OCI-LY7 (cell line): ENCODE measurements around the gene GPR146. TPM values are rescaled to one million over a fixed set of nuclear protein-coding genes. Genes with fewer than 3 reads are reported as not detected.

Source experiments
- BruUV-seq: library from RNA; stranded (reverse); fragments of 400-500 nt; replicated peaks from 2 replicates; lab custom pipeline; 2021; lab: Mats Ljungman, UMichigan
- CTCF ChIA-PET: fragments of 300-600 bp; sonication (Branson Sonifier 250); formaldehyde crosslinking; loops from one replicate; lab custom pipeline; 2022; ENCODE audit warnings: antibody characterized with exemption; ENCODE audit not compliant: unreplicated experiment; lab: Charles Lee
- POLR2A ChIA-PET: fragments of 300-600 bp; sonication (Branson Sonifier 250); formaldehyde crosslinking; loops from one replicate; lab custom pipeline; 2022; ENCODE audit warnings: antibody characterized with exemption; lab: Charles Lee
- DNase-seq: peaks from one replicate; pipeline ENCODE4 v3.0.0-alpha.2; 2015; ENCODE audit warnings: low spot score
- H2AFZ ChIP-seq: fragments of 200-600 bp; sonication (generic), shearing (Covaris generic); 2 replicates; pipeline ENCODE4 v1.6.1; 2014; ENCODE audit warnings: mild to moderate bottlenecking, antibody characterized with exemption, low read length, moderate library complexity
- H3K27ac ChIP-seq: fragments of 200-600 bp; sonication (generic); 2 replicates; pipeline ENCODE4 v1.5.1; 2014; ENCODE audit warnings: mixed run types, low read depth, mild to moderate bottlenecking, moderate library complexity, low read length, inconsistent platforms; ENCODE audit not compliant: poor library complexity, severe bottlenecking
- H3K36me3 ChIP-seq: fragments of 200-600 bp; sonication (generic); 2 replicates; pipeline ENCODE4 v1.6.1; 2014; ENCODE audit warnings: mild to moderate bottlenecking, antibody characterized with exemption, low read length, moderate library complexity, mixed read lengths; ENCODE audit not compliant: insufficient read depth
- H3K4me1 ChIP-seq: fragments of 200-600 bp; sonication (generic); 2 replicates; pipeline ENCODE4 v1.5.1; 2014; ENCODE audit warnings: mild to moderate bottlenecking, low read length; ENCODE audit not compliant: insufficient read depth, poor library complexity, severe bottlenecking
- H3K4me2 ChIP-seq: fragments of 200-600 bp; sonication (generic); 2 replicates; pipeline ENCODE4 v1.6.1; 2014; ENCODE audit warnings: mild to moderate bottlenecking, low read length
- H3K4me3 ChIP-seq: fragments of 200-600 bp; sonication (generic); 2 replicates; pipeline ENCODE4 v1.5.1; 2014; ENCODE audit warnings: mild to moderate bottlenecking, low read depth, low read length; ENCODE audit not compliant: poor library complexity, severe bottlenecking
- H3K79me2 ChIP-seq: fragments of 200-600 bp; sonication (generic); 2 replicates; pipeline ENCODE4 v1.6.1; 2016; ENCODE audit warnings: low read depth, mild to moderate bottlenecking, low read length, moderate library complexity, mixed read lengths; ENCODE audit not compliant: insufficient read depth
- H3K9me2 ChIP-seq: fragments of 200-600 bp; sonication (generic); 2 replicates; pipeline ENCODE4 v1.6.1; 2016; ENCODE audit warnings: mild to moderate bottlenecking, low read length, mixed read lengths; ENCODE audit not compliant: insufficient read depth
- H3K9me3 ChIP-seq: fragments of 200-600 bp; sonication (generic); 2 replicates; pipeline ENCODE4 v1.6.1; 2014; ENCODE audit warnings: mild to moderate bottlenecking, mixed run types, low read length, mixed read lengths
- H4K20me1 ChIP-seq: fragments of 200-600 bp; sonication (generic); 2 replicates; pipeline ENCODE4 v1.6.1; 2014; ENCODE audit warnings: mild to moderate bottlenecking, antibody characterized with exemption, low read length, moderate library complexity, mixed read lengths; ENCODE audit not compliant: insufficient read depth
- CTCF ChIP-seq: fragments of 200-600 bp; sonication (generic); conservative IDR thresholded peaks from 2 replicates; pipeline ENCODE4 v1.5.1; 2014; ENCODE audit warnings: mild to moderate bottlenecking, antibody characterized with exemption, low read length, moderate library complexity, mixed read lengths
- EZH2phosphoT487 ChIP-seq: fragments of 200-600 bp; sonication (generic); IDR thresholded peaks from 2 replicates; pipeline ENCODE4 v1.6.1; 2018; ENCODE audit warnings: low read depth, borderline replicate concordance, mild to moderate bottlenecking, mixed run types, antibody characterized with exemption, low read length, moderate library complexity, mixed read lengths
- intact Hi-C: fragments of 100-400 bp; cut with micrococcal nuclease; formaldehyde crosslinking; loops from one replicate; pipeline ENCODE4 v1.10.0; 2022; ENCODE audit not compliant: unreplicated experiment
- total RNA-seq, 2 experiments: library from RNA; depleted of rRNA in 1 of 2; stranded (reverse); fragments of >200 nt in 1 of 2; shearing (Covaris generic) in 1 of 2; gene quantifications; 2 replicates each; pipeline ENCODE4 v1.2.3, GENCODE V29; 2014 to 2022

The GPR146 gene
- total RNA-seq, 2 experiments from 2014 or later = 0.95 to 3.3 TPM

- POLR2A ChIA-PET = interaction anchor here (0.7 kb wide), 1 partner anchor 19 kb away, joined by 3 read pairs; no protein-coding TSS in a partner anchor
- CTCF ChIA-PET = no interaction called here
- BruUV-seq = no TSS peak
These were observed 3.6 kb upstream of the GPR146 start for GRCh38 chr7:1040790-1041189.

GRCh38 chr7:1041551-1042491 lies 2.5 kb upstream of the GPR146 start:
- Histone ChIP-seq H3K9me3 (no peaks in the 10 kb centered on the region), H2AFZ (no peak overlapping the region), H3K79me2 (no peaks in the 10 kb centered on the region), H4K20me1 (no peaks in the 10 kb centered on the region), H3K9me2 (no peaks in the 10 kb centered on the region), H3K4me3 (no peak overlapping the region), H3K4me1 (peaks cover 15% of the 10 kb centered on the region), H3K4me2 (no peak overlapping the region), H3K27ac (no peak overlapping the region), H3K36me3 (no peaks in the 10 kb centered on the region)
- intact Hi-C loops = no loop called here
- POLR2A ChIA-PET = interaction anchor here (1.4 kb wide), 1 partner anchor 19 kb away, joined by 5 read pairs; no protein-coding TSS in a partner anchor
- no peak for DNase-seq
- CTCF ChIA-PET = no interaction called here
- TF ChIP-seq CTCF (no peak), EZH2phosphoT487 (no peak)
- no TSS peak for BruUV-seq

More at GRCh38 chr7:1040790-1041189, 3.6 kb upstream of the GPR146 start:
- Histone ChIP-seq H3K9me2 (no peaks in the 10 kb centered on the region), H3K4me3 (no peak overlapping the region), H3K79me2 (no peaks in the 10 kb centered on the region), H3K27ac (no peak overlapping the region), H3K9me3 (no peaks in the 10 kb centered on the region), H3K36me3 (no peaks in the 10 kb centered on the region; the same call in 1 of the 2 replicates), H2AFZ (no peak overlapping the region), H3K4me1 (peaks cover 15% of the 10 kb centered on the region), H4K20me1 (no peaks in the 10 kb centered on the region), H3K4me2 (no peak overlapping the region)
- intact Hi-C loops = no loop called here
- no peak for DNase-seq
- TF ChIP-seq EZH2phosphoT487 (no peak), CTCF (no peak)

GRCh38 chr7:1042492-1042833 lies 1.9 kb upstream of the GPR146 start:
- POLR2A ChIA-PET = interaction anchor here (0.6 to 1.9 kb wide), 3 partner anchors 16 to 73 kb away, joined by 3 to 6 read pairs (median 5); no protein-coding TSS in a partner anchor
- no peak overlapping the region for H3K27ac ChIP-seq
- no peaks in the 10 kb centered on the region for H3K9me3 ChIP-seq
- no peaks in the 10 kb centered on the region for H3K9me2 ChIP-seq
- DNase-seq = no peak
- peaks cover 15% of the 10 kb centered on the region for H3K4me1 ChIP-seq
- no peaks in the 10 kb centered on the region for H3K36me3 ChIP-seq
- H3K4me3 ChIP-seq = no peak overlapping the region
- TF ChIP-seq CTCF (no peak), EZH2phosphoT487 (no peak)
- H4K20me1 ChIP-seq = no peaks in the 10 kb centered on the region
- no peak overlapping the region for H3K4me2 ChIP-seq
- no peak overlapping the region for H2AFZ ChIP-seq
- intact Hi-C loops = no loop called here
- BruUV-seq = no TSS peak
- CTCF ChIA-PET = no interaction called here
- H3K79me2 ChIP-seq = no peaks in the 10 kb centered on the region
